ENCODE measurements around the gene FOXP4.

FOXP4 gene

DNA sequence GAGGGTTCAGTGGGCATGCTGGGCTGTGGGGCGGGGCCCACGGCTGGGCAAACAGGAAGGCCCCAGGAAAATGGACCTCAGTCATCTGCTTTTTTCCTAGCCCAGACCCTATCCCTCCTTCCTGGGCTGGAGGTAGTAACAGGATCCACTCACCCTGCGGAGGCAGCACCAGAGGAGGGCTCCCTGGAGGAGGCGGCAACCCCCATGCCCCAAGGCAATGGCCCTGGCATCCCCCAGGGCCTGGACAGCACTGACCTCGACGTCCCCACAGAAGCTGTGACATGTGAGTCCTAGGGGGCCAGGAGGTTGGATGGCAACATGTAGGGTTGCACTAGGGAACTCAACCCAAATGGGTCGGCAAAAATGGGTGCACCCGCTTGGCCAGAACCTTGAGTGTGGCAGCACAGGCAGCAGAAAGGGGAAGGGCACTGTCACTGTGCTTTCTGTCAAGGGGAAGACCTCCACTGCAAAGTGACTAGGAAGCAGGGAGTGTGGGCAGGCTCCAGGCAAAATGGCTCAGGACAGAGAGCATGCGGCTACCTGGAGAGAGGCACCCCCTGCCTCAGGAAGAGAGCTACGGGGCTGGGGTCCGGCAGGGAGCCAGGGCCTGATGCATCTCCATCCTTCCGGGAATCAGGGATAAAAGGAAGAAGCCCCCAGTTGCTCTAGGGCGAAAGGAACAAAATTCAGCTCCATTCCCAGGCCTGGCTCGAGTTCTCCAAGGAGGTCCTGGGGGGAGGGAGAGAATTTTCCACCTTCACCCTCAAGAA lies 100.0 kb downstream of the FOXP4 start:
- no peak overlapping the region for H3K9ac ChIP-seq (ENCODE audit: low read length)
- no peaks in the 10 kb centered on the region for H3K4me1 ChIP-seq (ENCODE audit: control insufficient read depth, insufficient read depth, low read length)
- H3K4me3 ChIP-seq (ENCODE audit: low read length), result no peak overlapping the region
- no peak for DNase-seq (ENCODE audit: low read depth)
- H3K27me3 ChIP-seq (replicated peaks; ENCODE audit: control insufficient read depth, insufficient read depth, low read length), result peaks cover 49% of the 10 kb centered on the region
- no peaks in the 10 kb centered on the region for H3K9me3 ChIP-seq (ENCODE audit: control insufficient read depth, low read length)
- H3K36me3 ChIP-seq (ENCODE audit: control insufficient read depth, insufficient read depth, low read length, severe bottlenecking), result no peaks in the 10 kb centered on the region

DNA sequence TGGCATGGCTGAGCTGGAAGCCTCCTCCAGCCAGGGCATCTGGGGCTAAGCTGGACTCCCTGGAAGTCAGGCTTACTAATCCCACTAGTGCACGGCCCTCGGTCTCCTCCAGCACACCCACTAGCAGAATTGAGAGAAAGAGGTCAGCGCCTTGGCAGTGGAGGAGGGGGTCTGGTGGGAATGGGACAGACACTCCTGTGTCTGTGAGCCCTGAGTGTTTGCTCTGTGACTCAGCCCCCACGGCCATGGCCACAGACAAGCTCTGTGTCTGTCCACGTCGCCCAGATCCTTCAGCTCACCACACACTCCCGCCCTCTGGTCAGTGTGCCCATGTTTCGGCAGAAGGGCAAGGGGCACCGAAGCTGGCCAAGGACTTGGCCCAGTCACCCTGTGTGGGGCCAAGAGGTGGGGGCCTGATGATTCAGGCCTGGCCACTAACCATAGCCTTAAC lies 100.9 kb downstream of the FOXP4 start:
- DNase-seq (ENCODE audit: low read depth), result no peak
- Histone ChIP-seq H3K9me3 (ENCODE audit: control insufficient read depth, low read length) (no peaks in the 10 kb centered on the region), H3K36me3 (ENCODE audit: control insufficient read depth, insufficient read depth, low read length, severe bottlenecking) (no peaks in the 10 kb centered on the region), H3K9ac (ENCODE audit: low read length) (no peak overlapping the region), H3K4me3 (ENCODE audit: low read length) (no peak overlapping the region), H3K27me3 (replicated peaks; ENCODE audit: control insufficient read depth, insufficient read depth, low read length) (peaks cover 51% of the 10 kb centered on the region), H3K4me1 (ENCODE audit: control insufficient read depth, insufficient read depth, low read length) (no peaks in the 10 kb centered on the region)

DNA sequence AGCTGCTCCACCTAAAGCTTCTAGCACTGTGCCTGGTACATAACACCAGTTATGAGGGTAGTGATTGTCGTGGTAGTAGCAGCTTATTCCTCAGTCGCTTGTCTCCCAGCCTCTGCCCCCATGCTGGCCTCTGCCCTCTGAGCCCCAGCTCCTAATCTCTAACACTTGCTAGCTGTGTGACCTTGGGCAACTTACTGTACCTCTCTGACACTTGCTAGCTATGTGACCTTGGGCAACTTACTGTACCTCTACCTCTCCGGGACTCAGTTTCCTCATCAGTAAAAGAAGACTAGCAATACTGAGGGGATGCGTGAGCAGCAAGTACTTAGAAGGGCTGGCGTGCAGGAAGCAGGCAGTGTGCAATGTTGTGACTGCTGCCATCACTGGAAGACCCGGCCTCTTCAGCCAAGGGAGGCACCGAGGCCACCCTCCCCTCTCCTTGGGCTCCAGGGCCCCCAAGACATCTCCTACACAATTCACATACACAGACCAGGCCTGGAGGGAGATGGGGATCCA lies 101.9 kb downstream of the FOXP4 start:
- Histone ChIP-seq H3K4me1 (ENCODE audit: control insufficient read depth, insufficient read depth, low read length) (no peaks in the 10 kb centered on the region), H3K27me3 (replicated peaks; ENCODE audit: control insufficient read depth, insufficient read depth, low read length) (peaks cover 46% of the 10 kb centered on the region), H3K36me3 (ENCODE audit: control insufficient read depth, insufficient read depth, low read length, severe bottlenecking) (no peaks in the 10 kb centered on the region), H3K4me3 (ENCODE audit: low read length) (no peak overlapping the region), H3K9me3 (ENCODE audit: control insufficient read depth, low read length) (no peaks in the 10 kb centered on the region), H3K9ac (ENCODE audit: low read length) (no peak overlapping the region)
- DNase-seq (ENCODE audit: low read depth), result no peak

DNA sequence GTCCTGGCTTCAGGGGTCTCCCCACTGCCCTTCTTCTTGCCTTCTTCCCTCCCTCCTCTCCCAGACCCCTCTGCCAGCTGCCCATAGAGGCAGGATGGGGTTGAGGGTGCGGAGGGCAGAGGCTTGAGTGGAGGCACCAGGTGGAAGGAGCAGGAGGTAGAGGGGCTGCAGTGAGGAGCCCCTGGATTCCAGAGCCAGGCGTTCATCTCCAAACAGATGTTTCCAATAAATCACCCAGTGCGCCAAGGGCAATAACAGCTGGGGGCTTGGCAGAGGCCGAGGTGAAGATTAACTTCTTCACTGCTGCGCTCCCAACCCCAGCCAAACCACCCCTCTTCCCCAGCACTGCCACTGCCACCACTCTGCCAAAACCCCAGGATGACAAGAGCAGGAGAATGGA lies 102.7 kb downstream of the FOXP4 start:
- Histone ChIP-seq H3K4me3 (ENCODE audit: low read length) (no peak overlapping the region), H3K4me1 (ENCODE audit: control insufficient read depth, insufficient read depth, low read length) (no peaks in the 10 kb centered on the region), H3K27me3 (replicated peaks; ENCODE audit: control insufficient read depth, insufficient read depth, low read length) (peaks cover 44% of the 10 kb centered on the region), H3K36me3 (ENCODE audit: control insufficient read depth, insufficient read depth, low read length, severe bottlenecking) (no peaks in the 10 kb centered on the region), H3K9ac (ENCODE audit: low read length) (no peak overlapping the region), H3K9me3 (ENCODE audit: control insufficient read depth, low read length) (no peaks in the 10 kb centered on the region)
- no peak for DNase-seq (ENCODE audit: low read depth)

DNA sequence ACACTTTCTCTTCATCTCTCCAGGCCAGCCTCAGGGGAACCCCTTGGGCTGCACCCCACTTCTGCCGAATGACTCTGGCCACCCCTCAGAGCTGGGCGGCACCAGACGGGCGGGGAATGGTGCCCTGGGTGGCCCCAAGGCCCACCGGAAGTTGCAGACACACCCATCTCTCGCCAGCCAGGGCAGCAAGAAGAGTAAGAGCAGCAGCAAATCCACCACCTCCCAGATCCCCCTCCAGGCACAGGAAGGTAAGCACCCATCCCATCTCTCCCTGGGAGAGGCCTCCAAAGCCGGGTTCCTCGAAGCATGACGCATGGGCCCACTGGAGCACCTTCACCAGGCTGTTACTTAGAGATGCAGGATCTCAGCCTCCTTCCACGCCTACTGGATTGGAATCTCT lies 103.4 kb downstream of the FOXP4 start:
- H3K9me3 ChIP-seq (ENCODE audit: control insufficient read depth, low read length), result no peaks in the 10 kb centered on the region
- H3K9ac ChIP-seq (ENCODE audit: low read length), result no peak overlapping the region
- no peaks in the 10 kb centered on the region for H3K4me1 ChIP-seq (ENCODE audit: control insufficient read depth, insufficient read depth, low read length)
- H3K4me3 ChIP-seq (ENCODE audit: low read length), result no peak overlapping the region
- no peaks in the 10 kb centered on the region for H3K36me3 ChIP-seq (ENCODE audit: control insufficient read depth, insufficient read depth, low read length, severe bottlenecking)
- peaks cover 47% of the 10 kb centered on the region for H3K27me3 ChIP-seq (replicated peaks; ENCODE audit: control insufficient read depth, insufficient read depth, low read length)
- no peak for DNase-seq (ENCODE audit: low read depth)

DNA sequence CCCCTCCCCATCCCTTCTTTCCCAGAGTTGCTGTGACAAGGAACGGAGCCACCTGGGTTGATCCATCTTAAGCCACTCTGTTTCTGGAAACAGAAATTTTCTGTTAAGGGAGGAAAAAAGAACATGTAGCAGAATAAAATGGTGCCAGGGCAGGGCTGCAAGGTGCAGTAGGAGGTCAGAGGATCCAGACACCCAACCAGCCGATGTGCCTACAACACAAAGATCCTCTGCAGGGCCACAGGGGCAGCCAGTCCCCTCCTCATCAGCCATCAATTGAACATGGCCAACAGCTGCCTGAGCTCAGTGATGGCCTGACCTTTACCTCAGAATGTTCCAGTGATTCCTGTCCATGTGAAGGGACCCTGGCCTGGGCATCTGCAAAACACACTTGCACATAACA lies 103.9 kb downstream of the FOXP4 start:
- Histone ChIP-seq H3K4me3 (ENCODE audit: low read length) (no peak overlapping the region), H3K4me1 (ENCODE audit: control insufficient read depth, insufficient read depth, low read length) (no peaks in the 10 kb centered on the region), H3K9me3 (ENCODE audit: control insufficient read depth, low read length) (no peaks in the 10 kb centered on the region), H3K27me3 (replicated peaks; ENCODE audit: control insufficient read depth, insufficient read depth, low read length) (peaks cover 46% of the 10 kb centered on the region), H3K9ac (ENCODE audit: low read length) (no peak overlapping the region), H3K36me3 (ENCODE audit: control insufficient read depth, insufficient read depth, low read length, severe bottlenecking) (no peaks in the 10 kb centered on the region)
- DNase-seq (ENCODE audit: low read depth), result no peak

DNA sequence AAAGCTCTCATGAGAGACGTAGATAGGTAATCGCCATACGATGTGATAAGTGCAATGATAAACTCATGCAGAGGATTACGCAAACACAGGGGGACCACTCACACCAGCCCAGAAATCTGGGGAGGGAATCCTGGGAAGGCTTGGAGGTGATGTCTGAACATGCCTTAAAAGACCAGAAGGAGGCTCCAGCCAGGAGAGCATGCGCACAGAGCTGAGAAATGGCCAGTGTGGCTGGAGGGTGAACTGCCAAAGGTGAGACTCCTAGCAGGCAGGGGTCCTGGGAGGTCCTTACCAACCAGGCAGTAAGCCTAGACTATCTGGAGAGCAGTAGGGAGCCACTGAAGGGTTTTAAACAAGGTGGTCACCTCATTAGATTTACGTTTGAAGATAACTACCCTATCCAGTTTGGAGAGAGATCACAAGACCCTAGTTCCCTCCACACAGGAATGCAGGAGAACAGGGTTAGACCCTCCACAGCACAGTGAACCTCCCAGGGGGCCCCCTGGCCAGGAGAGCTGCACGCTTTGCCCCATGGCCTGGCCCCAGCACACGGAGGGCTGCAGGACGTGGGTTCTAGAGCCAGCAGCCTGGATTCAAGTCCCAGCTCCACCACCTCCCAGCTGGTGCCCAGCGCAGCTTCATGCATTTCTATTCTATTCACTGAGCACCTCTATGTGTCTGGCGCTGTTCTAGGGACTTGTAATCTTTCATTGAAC lies 105.2 kb downstream of the FOXP4 start:
- DNase-seq (ENCODE audit: low read depth), result no peak
- no peaks in the 10 kb centered on the region for H3K9me3 ChIP-seq (ENCODE audit: control insufficient read depth, low read length)
- H3K27me3 ChIP-seq (replicated peaks; ENCODE audit: control insufficient read depth, insufficient read depth, low read length), result peaks cover 47% of the 10 kb centered on the region
- H3K4me3 ChIP-seq (ENCODE audit: low read length), result no peak overlapping the region
- no peaks in the 10 kb centered on the region for H3K4me1 ChIP-seq (ENCODE audit: control insufficient read depth, insufficient read depth, low read length)
- H3K9ac ChIP-seq (ENCODE audit: low read length), result no peak overlapping the region
- H3K36me3 ChIP-seq (ENCODE audit: control insufficient read depth, insufficient read depth, low read length, severe bottlenecking), result no peaks in the 10 kb centered on the region

Data from adipocyte (in vitro differentiated cells).